Cortex of kidney (tissue), 1 donor: ENCODE data around the gene ST8SIA4.

Experiments
- DNase-seq: peaks from one replicate; lab custom pipeline; 2025; lab: John Stamatoyannopoulos, UW

ST8SIA4 gene

DNA sequence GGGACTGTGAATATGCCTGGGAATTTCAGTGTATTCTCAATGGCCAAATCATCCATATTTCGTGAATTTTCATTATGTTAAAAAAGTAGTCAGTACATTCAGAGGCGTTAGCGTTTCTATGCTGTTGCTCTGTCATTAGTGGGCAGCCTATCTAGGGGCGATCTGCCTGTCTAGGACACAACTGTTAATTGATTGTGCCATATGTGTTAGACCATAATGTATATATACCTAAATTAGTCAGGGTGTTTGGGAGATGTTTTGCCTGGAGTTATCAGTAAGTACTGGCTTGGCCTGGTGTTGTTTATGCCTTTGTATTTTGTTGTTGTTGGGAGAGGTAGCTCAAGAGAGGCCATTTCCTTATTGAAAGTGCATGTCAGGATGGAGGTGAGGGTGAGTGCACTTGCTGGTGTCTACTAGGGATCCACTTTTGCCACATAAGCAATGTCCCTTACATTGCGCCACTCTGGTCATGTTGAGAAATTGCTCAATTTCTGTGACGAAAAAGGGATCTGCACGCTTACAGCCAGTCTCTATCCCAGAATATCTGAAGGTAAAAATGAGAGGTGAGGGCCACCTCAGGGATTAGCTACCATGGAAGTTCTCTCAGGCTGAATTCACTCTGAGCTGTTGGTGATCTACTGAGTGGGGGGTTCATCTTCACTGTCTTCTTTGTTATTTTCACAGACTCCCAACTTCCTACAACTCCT is 123.3 kb downstream of the ST8SIA4 start:
- DNase-seq = no peak

GRCh38 chr5:100777680-100778300 is 125.3 kb downstream of the ST8SIA4 start:
- no peak for DNase-seq

DNA sequence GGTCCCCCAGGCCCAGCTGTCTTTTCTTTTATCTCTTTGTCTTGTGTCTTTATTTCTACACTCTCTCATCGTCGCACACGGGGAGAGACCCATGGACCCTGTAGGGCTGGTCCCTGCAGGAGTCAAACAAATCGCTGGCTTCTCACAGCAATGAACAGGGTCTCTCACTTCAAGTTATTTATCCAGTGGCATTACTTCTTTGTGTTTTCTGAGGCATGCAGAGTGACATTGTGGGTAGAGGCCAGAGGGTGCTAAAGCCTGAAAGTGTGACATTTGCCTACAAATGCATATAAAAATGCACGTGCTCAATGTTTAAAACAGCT is 127.6 kb downstream of the ST8SIA4 start:
- DNase-seq = no peak

DNA sequence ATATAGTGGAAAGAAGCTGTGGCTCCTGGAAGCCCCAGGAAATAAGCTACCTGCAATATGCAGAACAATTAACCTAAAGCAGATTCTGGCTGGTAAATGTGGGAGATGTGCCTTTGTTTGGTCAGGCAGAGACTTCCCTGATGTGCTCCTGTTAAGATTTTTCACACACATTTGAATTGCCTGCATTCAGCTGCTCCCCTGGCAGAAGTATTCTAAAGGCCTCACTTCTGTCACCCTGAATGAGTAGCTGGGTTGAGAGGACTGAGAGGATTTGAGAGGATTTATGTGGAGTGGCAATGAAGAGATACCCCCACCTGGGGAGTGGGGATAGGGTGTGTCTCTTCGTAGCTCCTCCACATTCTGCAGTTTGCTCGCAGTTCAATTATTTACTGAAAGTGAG is 130.5 kb downstream of the ST8SIA4 start:
- no peak for DNase-seq

- DNase-seq = no peak
These were observed 131.1 kb downstream of the ST8SIA4 start for GRCh38 chr5:100772006-100772405.

- DNase-seq = no peak
These were observed 131.9 kb downstream of the ST8SIA4 start for GRCh38 chr5:100771181-100771580.

DNA sequence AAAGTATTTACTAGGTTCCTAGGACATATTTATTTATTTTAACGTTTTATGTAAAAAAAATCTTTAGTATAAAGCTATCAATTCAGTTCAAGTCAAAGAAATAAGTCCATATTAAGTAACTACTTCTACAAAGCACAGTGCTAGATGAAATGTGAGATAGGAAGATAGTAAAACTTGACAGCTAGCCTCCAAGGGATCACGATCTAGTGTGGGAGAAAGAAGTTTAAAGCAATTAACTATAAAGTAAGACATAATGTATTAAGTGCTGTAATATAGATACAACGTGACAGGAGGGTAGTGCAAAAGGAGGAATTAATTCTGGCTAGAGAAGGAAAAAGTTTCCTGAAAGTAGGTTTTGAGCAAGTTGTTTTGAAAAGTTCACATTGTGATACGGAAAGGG is 134.9 kb downstream of the ST8SIA4 start:
- no peak for DNase-seq

GRCh38 chr5:100762995-100763394 is 140.1 kb downstream of the ST8SIA4 start:
- DNase-seq = no peak

GRCh38 chr5:100762108-100762507 is 141.0 kb downstream of the ST8SIA4 start:
- no peak for DNase-seq

- DNase-seq = no peak
These were observed 141.9 kb downstream of the ST8SIA4 start for GRCh38 chr5:100761192-100761591.

GRCh38 chr5:100760688-100761087 is 142.4 kb downstream of the ST8SIA4 start:
- no peak for DNase-seq

DNA sequence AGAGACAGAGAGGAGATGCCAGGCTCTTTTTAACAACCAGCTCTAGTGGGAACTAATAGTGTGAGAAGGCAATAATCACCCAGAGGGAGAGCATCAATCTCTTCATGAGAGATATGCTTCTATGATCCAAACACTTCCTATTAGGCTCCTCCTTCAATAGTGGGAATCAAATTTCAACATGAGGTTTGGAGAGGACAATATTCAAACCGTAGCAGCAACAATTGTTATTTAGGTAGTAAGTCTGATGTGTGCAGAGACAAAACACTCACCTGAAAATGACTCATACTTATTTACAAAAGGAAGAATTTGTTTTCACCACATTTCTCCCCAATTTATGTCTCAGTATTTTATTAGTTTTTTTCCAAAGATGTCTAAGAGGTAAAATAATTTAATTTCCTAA is 144.3 kb downstream of the ST8SIA4 start:
- DNase-seq = no peak

- DNase-seq = no peak
These were observed 144.8 kb downstream of the ST8SIA4 start for GRCh38 chr5:100758306-100758705.

DNA sequence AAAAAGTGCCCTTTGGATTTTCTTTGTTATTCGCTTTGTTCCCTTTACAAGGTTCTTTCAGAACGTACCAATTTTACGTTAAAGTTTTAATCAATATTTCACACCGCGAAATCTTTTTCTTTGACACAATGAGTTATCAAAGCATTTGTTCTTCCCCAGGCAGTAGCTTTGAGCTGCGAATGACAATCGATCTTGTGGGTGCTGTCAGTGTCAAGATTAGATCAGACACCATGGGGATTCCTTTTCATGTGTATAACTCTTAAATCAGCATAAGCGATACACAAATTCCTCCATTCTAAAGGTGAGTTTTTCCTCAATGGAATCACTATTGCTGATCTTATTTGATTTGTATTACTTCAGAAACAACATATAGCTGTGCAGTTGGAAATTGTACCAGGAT is 145.5 kb downstream of the ST8SIA4 start:
- no peak for DNase-seq
